ENCODE results near the gene SLC13A4.

Gene SLC13A4

GRCh38 chr7:135726276-135726788 is 1.7 kb downstream of the SLC13A4 start:
- H3K4me3 ChIP-seq (ENCODE audit: low read depth, low read length), result no peak overlapping the region
- DNase-seq (ENCODE audit: low read depth), result no peak

GRCh38 chr7:135723411-135723810 is 4.6 kb downstream of the SLC13A4 start:
- no peak overlapping the region for H3K4me3 ChIP-seq (ENCODE audit: low read depth, low read length)
- DNase-seq (ENCODE audit: low read depth), result no peak

GRCh38 chr7:135721198-135721820 is 6.7 kb downstream of the SLC13A4 start:
- no peak overlapping the region for H3K4me3 ChIP-seq (ENCODE audit: low read depth, low read length)
- no peak for DNase-seq (ENCODE audit: low read depth)

GRCh38 chr7:135719688-135720087 is 8.3 kb downstream of the SLC13A4 start:
- H3K4me3 ChIP-seq (ENCODE audit: low read depth, low read length), result no peak overlapping the region

GRCh38 chr7:135718794-135719437 is 9.1 kb downstream of the SLC13A4 start:
- DNase-seq (ENCODE audit: low read depth), result no peak
- no peak overlapping the region for H3K4me3 ChIP-seq (ENCODE audit: low read depth, low read length)

More at GRCh38 chr7:135719688-135720087, 8.3 kb downstream of the SLC13A4 start:
- no peak for DNase-seq (ENCODE audit: low read depth)

GRCh38 chr7:135718219-135718618 is 9.8 kb downstream of the SLC13A4 start:
- DNase-seq (ENCODE audit: low read depth), result no peak
- H3K4me3 ChIP-seq (ENCODE audit: low read depth, low read length), result no peak overlapping the region

GRCh38 chr7:135717693-135718092 is 10.3 kb downstream of the SLC13A4 start:
- no peak for DNase-seq (ENCODE audit: low read depth)
- H3K4me3 ChIP-seq (ENCODE audit: low read depth, low read length), result no peak overlapping the region

GRCh38 chr7:135716677-135717238 is 11.2 kb downstream of the SLC13A4 start:
- H3K4me3 ChIP-seq (ENCODE audit: low read depth, low read length), result no peak overlapping the region
- DNase-seq (ENCODE audit: low read depth), result peak; percentile 77

GRCh38 chr7:135715673-135716072 is 12.3 kb downstream of the SLC13A4 start:
- no peak for DNase-seq (ENCODE audit: low read depth)
- H3K4me3 ChIP-seq (ENCODE audit: low read depth, low read length), result no peak overlapping the region

- no peak for DNase-seq (ENCODE audit: low read depth)
- no peak overlapping the region for H3K4me3 ChIP-seq (ENCODE audit: low read depth, low read length)
Measured at GRCh38 chr7:135715055-135715522, 12.9 kb downstream of the SLC13A4 start.

- H3K4me3 ChIP-seq (ENCODE audit: low read depth, low read length), result no peak overlapping the region
- no peak for DNase-seq (ENCODE audit: low read depth)
Measured at GRCh38 chr7:135714534-135715009, 13.4 kb downstream of the SLC13A4 start.

GRCh38 chr7:135713836-135714470 is 14.0 kb downstream of the SLC13A4 start:
- DNase-seq (ENCODE audit: low read depth), result no peak
- no peak overlapping the region for H3K4me3 ChIP-seq (ENCODE audit: low read depth, low read length)

- DNase-seq (ENCODE audit: low read depth), result no peak
- H3K4me3 ChIP-seq (ENCODE audit: low read depth, low read length), result no peak overlapping the region
Measured at GRCh38 chr7:135712796-135713195, 15.2 kb downstream of the SLC13A4 start.

- DNase-seq (ENCODE audit: low read depth), result no peak
- no peak overlapping the region for H3K4me3 ChIP-seq (ENCODE audit: low read depth, low read length)
Measured at GRCh38 chr7:135712182-135712782, 15.7 kb downstream of the SLC13A4 start.

- DNase-seq (ENCODE audit: low read depth), result no peak
- H3K4me3 ChIP-seq (ENCODE audit: low read depth, low read length), result no peak overlapping the region
Measured at GRCh38 chr7:135711139-135711469, 16.9 kb downstream of the SLC13A4 start.

- DNase-seq (ENCODE audit: low read depth), result no peak
Measured at GRCh38 chr7:135710417-135711138, 17.4 kb downstream of the SLC13A4 start.

GRCh38 chr7:135709508-135709907 is 18.5 kb downstream of the SLC13A4 start:
- H3K4me3 ChIP-seq (ENCODE audit: low read depth, low read length), result no peak overlapping the region
- DNase-seq (ENCODE audit: low read depth), result no peak

More at GRCh38 chr7:135710417-135711138, 17.4 kb downstream of the SLC13A4 start:
- no peak overlapping the region for H3K4me3 ChIP-seq (ENCODE audit: low read depth, low read length)

- no peak for DNase-seq (ENCODE audit: low read depth)
- no peak overlapping the region for H3K4me3 ChIP-seq (ENCODE audit: low read depth, low read length)
Measured at GRCh38 chr7:135708041-135708440, 19.9 kb downstream of the SLC13A4 start.

- no peak for DNase-seq (ENCODE audit: low read depth)
- no peak overlapping the region for H3K4me3 ChIP-seq (ENCODE audit: low read depth, low read length)
Measured at GRCh38 chr7:135707570-135707966, 20.4 kb downstream of the SLC13A4 start.

All from skeletal muscle cell (primary cell).